22Rv1 (cell line): ENCODE results near the gene IMMP2L.

ENCODE experiments used
- ZFX ChIP-seq: fragments of 450-650 bp; IDR thresholded peaks from 2 replicates; pipeline ENCODE4 v1.6.1; 2017; ENCODE audit warnings: antibody characterized with exemption, borderline replicate concordance
- TF ChIP-seq, protein P1 (sequence below): fragments of 450-650 bp; IDR thresholded peaks from 2 replicates; pipeline ENCODE4 v1.5.1; 2017; ENCODE audit warnings: mild to moderate bottlenecking

DNA sequence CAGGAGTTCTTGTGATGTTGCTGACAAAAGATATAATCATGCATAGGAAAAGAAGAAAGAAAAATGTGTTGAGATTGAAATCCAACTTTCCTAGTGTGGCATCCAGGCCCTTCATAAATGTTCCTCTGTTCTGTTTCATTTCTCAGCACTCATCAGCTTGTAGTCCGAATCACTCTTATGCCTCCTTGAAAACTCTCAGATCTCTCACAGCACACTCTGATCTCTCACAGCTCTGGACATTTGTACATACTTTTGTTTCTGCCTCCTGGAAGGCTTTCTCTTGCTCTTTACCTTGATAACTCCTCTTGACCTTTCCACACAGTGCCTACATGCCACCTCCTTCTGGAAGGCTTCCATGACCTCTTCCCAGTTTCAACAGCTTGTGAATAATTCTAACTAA lies 880.4 kb downstream of the IMMP2L start:
- TF ChIP-seq, protein P1, sequence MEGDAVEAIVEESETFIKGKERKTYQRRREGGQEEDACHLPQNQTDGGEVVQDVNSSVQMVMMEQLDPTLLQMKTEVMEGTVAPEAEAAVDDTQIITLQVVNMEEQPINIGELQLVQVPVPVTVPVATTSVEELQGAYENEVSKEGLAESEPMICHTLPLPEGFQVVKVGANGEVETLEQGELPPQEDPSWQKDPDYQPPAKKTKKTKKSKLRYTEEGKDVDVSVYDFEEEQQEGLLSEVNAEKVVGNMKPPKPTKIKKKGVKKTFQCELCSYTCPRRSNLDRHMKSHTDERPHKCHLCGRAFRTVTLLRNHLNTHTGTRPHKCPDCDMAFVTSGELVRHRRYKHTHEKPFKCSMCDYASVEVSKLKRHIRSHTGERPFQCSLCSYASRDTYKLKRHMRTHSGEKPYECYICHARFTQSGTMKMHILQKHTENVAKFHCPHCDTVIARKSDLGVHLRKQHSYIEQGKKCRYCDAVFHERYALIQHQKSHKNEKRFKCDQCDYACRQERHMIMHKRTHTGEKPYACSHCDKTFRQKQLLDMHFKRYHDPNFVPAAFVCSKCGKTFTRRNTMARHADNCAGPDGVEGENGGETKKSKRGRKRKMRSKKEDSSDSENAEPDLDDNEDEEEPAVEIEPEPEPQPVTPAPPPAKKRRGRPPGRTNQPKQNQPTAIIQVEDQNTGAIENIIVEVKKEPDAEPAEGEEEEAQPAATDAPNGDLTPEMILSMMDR, result no peak
- no peak for TF ChIP-seq ZFX
